GM10266 (cell line): ENCODE measurements around the gene RAMP1.

Source experiments
- DNase-seq: peaks from one replicate; pipeline ENCODE4 v3.0.0; 2012; ENCODE audit errors: extremely low spot score
- TF ChIP-seq, protein P1 (sequence below): IDR thresholded peaks from 2 replicates; pipeline ENCODE4 v1.5.1; 2012; ENCODE audit warnings: mild to moderate bottlenecking, low read depth; ENCODE audit not compliant: control insufficient read depth, insufficient read depth; ENCODE audit errors: missing control alignments

Gene RAMP1

DNA sequence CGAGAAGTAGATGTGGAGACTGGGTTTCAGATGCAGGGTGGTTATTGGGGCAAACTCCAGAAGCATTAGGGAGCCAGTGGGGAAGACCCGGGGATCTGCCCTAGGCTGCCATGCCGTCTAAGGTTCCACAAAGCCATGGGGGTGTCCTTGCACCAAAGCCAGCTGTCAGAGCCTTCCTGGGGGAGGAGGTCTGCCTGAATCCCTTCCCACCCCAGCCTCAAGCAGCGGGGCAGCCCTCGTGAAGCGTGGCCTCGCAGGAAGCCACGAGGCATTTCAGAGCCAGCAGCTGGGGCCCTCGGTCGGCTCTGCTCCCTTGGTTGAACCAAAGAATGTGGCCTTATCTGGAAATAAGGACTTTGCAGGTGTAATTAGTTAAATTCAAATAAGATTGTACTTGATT, 56.2 kb downstream of the RAMP1 start:
- TF ChIP-seq, protein P1, sequence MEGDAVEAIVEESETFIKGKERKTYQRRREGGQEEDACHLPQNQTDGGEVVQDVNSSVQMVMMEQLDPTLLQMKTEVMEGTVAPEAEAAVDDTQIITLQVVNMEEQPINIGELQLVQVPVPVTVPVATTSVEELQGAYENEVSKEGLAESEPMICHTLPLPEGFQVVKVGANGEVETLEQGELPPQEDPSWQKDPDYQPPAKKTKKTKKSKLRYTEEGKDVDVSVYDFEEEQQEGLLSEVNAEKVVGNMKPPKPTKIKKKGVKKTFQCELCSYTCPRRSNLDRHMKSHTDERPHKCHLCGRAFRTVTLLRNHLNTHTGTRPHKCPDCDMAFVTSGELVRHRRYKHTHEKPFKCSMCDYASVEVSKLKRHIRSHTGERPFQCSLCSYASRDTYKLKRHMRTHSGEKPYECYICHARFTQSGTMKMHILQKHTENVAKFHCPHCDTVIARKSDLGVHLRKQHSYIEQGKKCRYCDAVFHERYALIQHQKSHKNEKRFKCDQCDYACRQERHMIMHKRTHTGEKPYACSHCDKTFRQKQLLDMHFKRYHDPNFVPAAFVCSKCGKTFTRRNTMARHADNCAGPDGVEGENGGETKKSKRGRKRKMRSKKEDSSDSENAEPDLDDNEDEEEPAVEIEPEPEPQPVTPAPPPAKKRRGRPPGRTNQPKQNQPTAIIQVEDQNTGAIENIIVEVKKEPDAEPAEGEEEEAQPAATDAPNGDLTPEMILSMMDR, result no peak
- no peak for DNase-seq

GRCh38 chr2:237916296-237916695, 56.9 kb downstream of the RAMP1 start:
- DNase-seq, result no peak

DNA sequence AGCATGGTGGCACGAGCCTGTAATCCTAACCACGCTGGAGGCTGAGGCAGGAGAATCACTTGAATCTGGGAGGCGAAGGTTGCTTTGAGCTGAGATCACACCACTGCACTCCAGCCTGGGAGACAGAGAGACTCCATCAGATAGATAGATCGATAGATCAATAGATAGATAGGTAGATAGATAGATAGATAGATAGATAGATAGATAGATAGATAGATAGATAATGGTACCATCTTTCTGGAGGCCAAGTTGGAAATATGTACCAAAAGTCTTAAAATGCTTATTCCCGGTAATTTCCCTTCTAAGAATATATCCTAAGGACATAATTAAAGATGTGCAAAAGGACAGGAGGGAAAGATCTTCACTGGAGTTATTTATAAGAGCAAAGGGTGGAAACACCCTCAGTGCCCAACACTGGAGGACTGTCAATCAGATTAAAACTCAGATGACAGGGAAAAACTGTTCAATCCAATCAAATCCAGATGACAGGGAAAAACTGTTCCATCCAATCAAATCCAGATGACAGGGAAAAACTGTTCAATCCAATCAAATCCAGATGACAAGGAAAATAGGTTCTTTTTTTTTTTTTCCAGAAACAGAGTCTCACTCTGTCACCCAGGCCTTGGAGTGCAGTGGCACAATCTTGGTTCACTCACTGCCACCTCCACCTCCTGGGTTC, 58.4 kb downstream of the RAMP1 start:
- TF ChIP-seq, protein P1, result no peak
- DNase-seq, result no peak

More at GRCh38 chr2:237916296-237916695, 56.9 kb downstream of the RAMP1 start:
- TF ChIP-seq, protein P1, result no peak

- DNase-seq, result no peak
- TF ChIP-seq, protein P1, result no peak
These were observed 60.2 kb downstream of the RAMP1 start for GRCh38 chr2:237919593-237919992.

GRCh38 chr2:237920673-237921072, 61.2 kb downstream of the RAMP1 start:
- TF ChIP-seq, protein P1, result no peak
- no peak for DNase-seq

DNA sequence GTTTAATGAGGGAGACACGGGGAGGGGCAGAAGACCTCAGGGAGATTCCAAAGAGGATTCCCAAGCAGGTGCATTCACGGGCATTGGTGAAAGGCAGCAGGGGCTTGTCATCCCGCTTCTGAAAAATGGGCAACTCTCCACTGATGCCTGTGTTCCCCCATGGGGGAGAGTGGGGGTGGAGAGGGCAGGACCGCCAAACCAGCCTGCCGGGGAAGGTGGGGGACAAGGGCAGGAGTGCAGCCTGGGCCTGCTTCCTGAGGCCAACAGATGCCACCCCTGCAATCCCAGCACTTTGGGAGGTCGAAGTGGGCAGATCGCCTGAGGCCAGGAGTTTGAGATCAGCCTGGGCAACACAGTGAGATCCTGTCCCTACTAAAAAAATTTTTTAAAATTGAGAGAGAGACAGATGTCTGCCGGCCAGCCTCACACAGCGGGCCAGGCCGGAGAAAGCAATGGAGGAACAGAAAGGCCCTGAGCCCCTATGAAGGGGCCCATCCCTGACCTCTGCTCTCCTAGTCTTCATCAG, 62.6 kb downstream of the RAMP1 start:
- TF ChIP-seq, protein P1, result no peak
- no peak for DNase-seq

GRCh38 chr2:237922641-237923361, 63.4 kb downstream of the RAMP1 start:
- TF ChIP-seq, protein P1, result no peak
- DNase-seq, result no peak
